ENCODE measurements around the gene PRND. TPM values are rescaled to one million over a fixed set of nuclear protein-coding genes. Genes with fewer than 3 reads are reported as not detected.

Gene PRND
- total RNA-seq, 2 experiments from 2014 or later, result not detected

DNA sequence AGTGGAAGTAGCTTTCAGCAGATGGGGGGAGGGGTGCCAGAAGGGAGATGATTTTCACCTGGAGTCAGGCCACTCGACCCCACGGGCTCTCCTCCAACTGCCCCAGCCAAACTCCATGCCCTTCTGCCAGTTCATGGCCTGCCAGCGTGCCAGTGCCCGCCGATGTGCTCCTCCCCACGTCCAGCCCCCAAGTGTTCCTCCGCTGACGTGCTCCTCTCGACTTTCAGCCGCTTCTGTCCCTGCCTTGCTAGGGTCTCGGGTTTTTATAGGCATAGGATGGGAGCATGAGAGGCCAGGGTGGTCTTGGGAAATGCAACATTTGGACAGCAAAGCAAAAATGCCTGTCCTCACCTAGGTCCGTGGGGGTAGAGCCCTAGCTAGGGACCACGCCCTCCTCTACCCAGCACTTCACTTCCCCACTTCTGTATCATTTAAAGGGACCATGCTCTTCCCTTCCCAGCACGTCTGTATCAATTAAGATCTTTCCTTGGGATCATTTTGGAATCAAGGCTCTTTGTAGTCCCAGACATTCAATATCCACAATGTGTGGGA, 54.4 kb downstream of the PRND start:
- H3K9me3 Mint-ChIP-seq, result peaks cover 20% of the 10 kb centered on the region
- peaks cover 6% of the 10 kb centered on the region for H3K4me1 Mint-ChIP-seq
- no peak overlapping the region for H3K27ac Mint-ChIP-seq
- H3K4me3 Mint-ChIP-seq, result no peak overlapping the region
- H3K27me3 Mint-ChIP-seq, result no peaks in the 10 kb centered on the region
- H3K36me3 Mint-ChIP-seq (ENCODE audit: low read depth), result peaks cover 14% of the 10 kb centered on the region
- ChIA-PET POLR2A (no interaction called here), CTCF (no interaction called here)
- no peak for DNase-seq

Other genes starting within 250 kb of the PRND start
- 10 to 100 TPM; 46.0 to 51.8 TPM for gene PRNP, start 35.5 kb upstream of the PRND start, total RNA-seq
- gene RASSF2, start 101.7 kb downstream of the PRND start, total RNA-seq, result 10 to 100 TPM; 61.6 to 70.5 TPM